ENCODE data around the gene CRNKL1.

DNA sequence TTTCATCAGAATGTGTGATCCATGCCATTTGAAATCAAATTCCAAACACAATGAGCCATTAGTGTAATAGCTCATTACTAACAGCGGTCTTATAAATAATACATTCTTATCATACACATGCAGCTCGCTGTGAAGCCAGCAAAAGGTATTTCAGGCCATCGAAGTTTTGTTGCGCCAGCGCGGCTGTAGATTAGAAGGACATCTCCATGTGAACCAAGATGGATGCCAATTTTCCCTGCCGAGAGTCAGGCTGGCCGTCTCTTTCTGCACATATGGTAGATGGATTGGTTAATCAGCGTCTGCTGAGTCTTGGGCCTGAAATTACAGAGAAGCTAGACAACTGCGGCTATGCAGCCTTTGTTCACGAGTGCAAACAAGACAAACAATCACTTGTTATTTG is 44.2 kb upstream of the CRNKL1 start:
- TF ChIP-seq, protein P1, sequence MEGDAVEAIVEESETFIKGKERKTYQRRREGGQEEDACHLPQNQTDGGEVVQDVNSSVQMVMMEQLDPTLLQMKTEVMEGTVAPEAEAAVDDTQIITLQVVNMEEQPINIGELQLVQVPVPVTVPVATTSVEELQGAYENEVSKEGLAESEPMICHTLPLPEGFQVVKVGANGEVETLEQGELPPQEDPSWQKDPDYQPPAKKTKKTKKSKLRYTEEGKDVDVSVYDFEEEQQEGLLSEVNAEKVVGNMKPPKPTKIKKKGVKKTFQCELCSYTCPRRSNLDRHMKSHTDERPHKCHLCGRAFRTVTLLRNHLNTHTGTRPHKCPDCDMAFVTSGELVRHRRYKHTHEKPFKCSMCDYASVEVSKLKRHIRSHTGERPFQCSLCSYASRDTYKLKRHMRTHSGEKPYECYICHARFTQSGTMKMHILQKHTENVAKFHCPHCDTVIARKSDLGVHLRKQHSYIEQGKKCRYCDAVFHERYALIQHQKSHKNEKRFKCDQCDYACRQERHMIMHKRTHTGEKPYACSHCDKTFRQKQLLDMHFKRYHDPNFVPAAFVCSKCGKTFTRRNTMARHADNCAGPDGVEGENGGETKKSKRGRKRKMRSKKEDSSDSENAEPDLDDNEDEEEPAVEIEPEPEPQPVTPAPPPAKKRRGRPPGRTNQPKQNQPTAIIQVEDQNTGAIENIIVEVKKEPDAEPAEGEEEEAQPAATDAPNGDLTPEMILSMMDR (conservative IDR thresholded peaks at IDR 0.05), result no peak
- TF ChIP-seq ZFX (IDR thresholded peaks at IDR 0.05), result no peak

Measured in C4-2B (cell line).